ENCODE data around the gene THSD4.

DNA sequence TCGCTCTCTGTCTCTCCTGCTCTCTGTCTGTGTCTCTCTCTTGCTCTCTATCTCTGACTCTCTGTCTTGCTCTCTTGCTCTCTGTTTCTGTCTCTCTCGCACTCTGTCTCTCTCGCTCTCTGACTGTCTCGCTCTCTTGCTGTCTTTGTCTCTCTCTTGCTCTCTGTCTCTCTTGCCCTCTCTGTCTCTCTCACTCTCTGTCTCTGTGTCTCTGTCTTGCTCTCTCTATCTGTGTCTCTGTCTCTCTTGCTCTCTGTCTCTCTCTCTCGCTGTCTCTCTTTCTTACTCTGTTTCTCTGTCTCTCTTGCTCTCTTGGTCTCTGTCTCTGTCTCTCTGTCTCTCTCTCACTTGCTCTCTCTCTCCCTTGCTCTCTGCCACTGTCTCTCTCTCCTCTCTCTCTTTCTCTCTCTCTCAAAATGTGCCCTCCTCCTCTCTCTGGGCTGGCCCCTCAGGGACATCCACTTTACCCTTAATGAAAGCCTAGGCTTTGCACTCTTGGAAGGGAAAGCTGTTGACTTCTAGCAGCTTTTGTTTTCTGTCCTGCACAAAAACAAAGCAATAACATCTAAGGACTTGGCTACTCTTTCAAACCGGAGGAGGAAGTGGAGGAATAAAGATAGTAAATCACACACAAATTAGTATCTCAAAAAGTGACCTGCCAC, 621.1 kb downstream of the THSD4 start:
- TF ChIP-seq POLR2AphosphoS5 (IDR thresholded peaks at IDR 0.05; ENCODE audit: insufficient read depth in 1 of 2, low read depth in 1 of 2) = no peak
- TF ChIP-seq, protein P1, sequence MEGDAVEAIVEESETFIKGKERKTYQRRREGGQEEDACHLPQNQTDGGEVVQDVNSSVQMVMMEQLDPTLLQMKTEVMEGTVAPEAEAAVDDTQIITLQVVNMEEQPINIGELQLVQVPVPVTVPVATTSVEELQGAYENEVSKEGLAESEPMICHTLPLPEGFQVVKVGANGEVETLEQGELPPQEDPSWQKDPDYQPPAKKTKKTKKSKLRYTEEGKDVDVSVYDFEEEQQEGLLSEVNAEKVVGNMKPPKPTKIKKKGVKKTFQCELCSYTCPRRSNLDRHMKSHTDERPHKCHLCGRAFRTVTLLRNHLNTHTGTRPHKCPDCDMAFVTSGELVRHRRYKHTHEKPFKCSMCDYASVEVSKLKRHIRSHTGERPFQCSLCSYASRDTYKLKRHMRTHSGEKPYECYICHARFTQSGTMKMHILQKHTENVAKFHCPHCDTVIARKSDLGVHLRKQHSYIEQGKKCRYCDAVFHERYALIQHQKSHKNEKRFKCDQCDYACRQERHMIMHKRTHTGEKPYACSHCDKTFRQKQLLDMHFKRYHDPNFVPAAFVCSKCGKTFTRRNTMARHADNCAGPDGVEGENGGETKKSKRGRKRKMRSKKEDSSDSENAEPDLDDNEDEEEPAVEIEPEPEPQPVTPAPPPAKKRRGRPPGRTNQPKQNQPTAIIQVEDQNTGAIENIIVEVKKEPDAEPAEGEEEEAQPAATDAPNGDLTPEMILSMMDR (IDR thresholded peaks at IDR 0.05) = no peak
- no peak for TF ChIP-seq POLR2A (IDR thresholded peaks at IDR 0.05)
